CD4-positive, alpha-beta T cell (primary cell): ENCODE measurements around the gene CTSL. TPM values are rescaled to one million over a fixed set of nuclear protein-coding genes. Genes with fewer than 3 reads are reported as not detected.

Source experiments
- ATAC-seq: fragments of 200-7000 bp; cut with Tn5 transposase; one replicate; pipeline ENCODE4 v1.10.0; 2022; ENCODE audit warnings: mild to moderate bottlenecking; ENCODE audit not compliant: poor library complexity
- CTCF ChIA-PET: fragments of 350-600 bp; sonication (Branson Sonifier 250); formaldehyde crosslinking; loops from one replicate; lab custom pipeline; 2021; ENCODE audit warnings: antibody characterized with exemption, inconsistent platforms; lab: Charles Lee
- POLR2A ChIA-PET: fragments of 350-600 bp; sonication (Branson Sonifier 250); formaldehyde crosslinking; loops from one replicate; lab custom pipeline; 2021; ENCODE audit warnings: antibody characterized with exemption, inconsistent platforms; lab: Charles Lee
- DNase-seq, 14 experiments: peaks; one replicate each; pipeline ENCODE4 v3.0.0-alpha.2; 2013 to 2020; ENCODE audit warnings: mixed read lengths in 2 of 14
- H3K27ac ChIP-seq, 2 donors: one replicate each; pipeline versions ENCODE4 v1.5.1 to v1.7.0; 2013; ENCODE audit warnings: low read length in 2 of 2, low read depth in 1 of 2, mild to moderate bottlenecking in 1 of 2
- H3K27me3 ChIP-seq, 2 experiments: 1 replicate in 1 of 2; 2 replicates in 1 of 2; pipeline versions ENCODE4 v1.6.1 to v1.7.0; 2013; ENCODE audit warnings: low read length in 2 of 2, control low read depth in 1 of 2, mild to moderate bottlenecking in 1 of 2, moderate library complexity in 1 of 2; ENCODE audit not compliant: insufficient read depth in 2 of 2, control insufficient read depth in 1 of 2
- H3K36me3 ChIP-seq: one replicate; pipeline ENCODE4 v1.6.1; 2013; ENCODE audit warnings: low read length, control low read depth; ENCODE audit not compliant: insufficient read depth
- H3K4me1 ChIP-seq: one replicate; pipeline ENCODE4 v1.6.1; 2013; ENCODE audit warnings: low read length, control low read depth; ENCODE audit not compliant: insufficient read depth
- H3K4me3 ChIP-seq: one replicate; pipeline ENCODE4 v1.5.1; 2013; ENCODE audit warnings: mild to moderate bottlenecking, low read length, moderate library complexity
- H3K9me3 ChIP-seq, 2 experiments: 1 replicate in 1 of 2; 2 replicates in 1 of 2; pipeline versions ENCODE4 v1.6.1 to v1.7.0; 2013; ENCODE audit warnings: low read length in 2 of 2, mild to moderate bottlenecking in 2 of 2, control low read depth in 1 of 2, moderate library complexity in 1 of 2; ENCODE audit not compliant: control insufficient read depth in 1 of 2, insufficient read depth in 1 of 2
- H3K27ac Mint-ChIP-seq: one replicate; pipeline ENCODE4 v1.8.0; 2020; ENCODE audit warnings: mixed read lengths
- H3K27me3 Mint-ChIP-seq: one replicate; pipeline ENCODE4 v1.8.0; 2021; ENCODE audit warnings: mixed read lengths
- H3K36me3 Mint-ChIP-seq: one replicate; pipeline ENCODE4 v1.8.0; 2021; ENCODE audit warnings: low read depth, mixed read lengths
- H3K4me1 Mint-ChIP-seq: one replicate; pipeline ENCODE4 v1.8.0; 2021; ENCODE audit warnings: low read depth, mixed read lengths
- H3K4me3 Mint-ChIP-seq: one replicate; pipeline ENCODE4 v1.8.0; 2020; ENCODE audit warnings: mild to moderate bottlenecking, mixed read lengths
- H3K9me3 Mint-ChIP-seq: one replicate; pipeline ENCODE4 v1.8.0; 2020; ENCODE audit warnings: mixed read lengths
- CTCF ChIP-seq: fragments of 200-600 bp; IDR thresholded peaks from one replicate; pipeline ENCODE4 v1.8.0; 2022; ENCODE audit warnings: antibody characterized with exemption, mild to moderate bottlenecking
- intact Hi-C, 2 experiments: fragments of 100-400 bp; cut with DNase I in 1 of 2; cut with micrococcal nuclease in 1 of 2; formaldehyde crosslinking; loops; one replicate each; pipeline versions ENCODE4 v1.15.1 to v1.9.0; 2023 to 2025; cut with DNase I, micrococcal nuclease
- total RNA-seq, 174 experiments: library from RNA in 2 of 174; stranded (reverse) in 2 of 174; gene quantifications; one replicate each; pipeline ENCODE4 v1.2.3 and lab custom pipeline; 2021 to 2026

Gene CTSL
- total RNA-seq, 2 experiments from 2014 or later: 7.5 to 7.9 TPM

GRCh38 chr9:87733273-87734052 lies 7.5 kb downstream of the CTSL start:
- POLR2A ChIA-PET: no interaction called here
- H3K4me1 Mint-ChIP-seq: peaks cover 23% of the 10 kb centered on the region
- Histone ChIP-seq H3K4me1 (peaks cover 5% of the 10 kb centered on the region), H3K27ac (no peak overlapping the region), H3K36me3 (peaks cover 4% of the 10 kb centered on the region), H3K4me3 (no peak overlapping the region), H3K9me3 (no peaks in the 10 kb centered on the region), H3K27me3 (no peaks in the 10 kb centered on the region)
- peaks cover 35% of the 10 kb centered on the region for H3K36me3 Mint-ChIP-seq
- CTCF ChIA-PET: no interaction called here
- DNase-seq (no peak), ATAC-seq (no peak)
- H3K27me3 Mint-ChIP-seq: no peaks in the 10 kb centered on the region
- no peak overlapping the region for H3K27ac Mint-ChIP-seq
- TF ChIP-seq CTCF: no peak
- H3K4me3 Mint-ChIP-seq: no peak overlapping the region
- no peaks in the 10 kb centered on the region for H3K9me3 Mint-ChIP-seq
- intact Hi-C loops: no loop called here

- H3K4me1 Mint-ChIP-seq: peaks cover 16% of the 10 kb centered on the region
- intact Hi-C loops: no loop called here
- H3K27me3 Mint-ChIP-seq: no peaks in the 10 kb centered on the region
- ATAC-seq (no peak), DNase-seq (no peak)
- no peak overlapping the region for H3K27ac ChIP-seq
- no peaks in the 10 kb centered on the region for H3K9me3 ChIP-seq
- H3K4me1 ChIP-seq: no peaks in the 10 kb centered on the region
- peaks cover 4% of the 10 kb centered on the region for H3K36me3 ChIP-seq
- H3K9me3 Mint-ChIP-seq: no peaks in the 10 kb centered on the region
- no peaks in the 10 kb centered on the region for H3K27me3 ChIP-seq
- peaks cover 28% of the 10 kb centered on the region for H3K36me3 Mint-ChIP-seq
- no peak overlapping the region for H3K4me3 Mint-ChIP-seq
- H3K27ac Mint-ChIP-seq: no peak overlapping the region
- ChIA-PET CTCF (no interaction called here), POLR2A (interaction anchor here (0.8 kb wide), 1 partner anchor 17 kb away, joined by 3 read pairs; no protein-coding TSS in a partner anchor)
- H3K4me3 ChIP-seq: no peak overlapping the region
- no peak for TF ChIP-seq CTCF
Measured at GRCh38 chr9:87734106-87734505, 8.2 kb downstream of the CTSL start.

GRCh38 chr9:87739546-87739945 lies 13.6 kb downstream of the CTSL start:
- Mint-ChIP-seq H3K27ac (no peak overlapping the region), H3K9me3 (no peaks in the 10 kb centered on the region), H3K36me3 (no peaks in the 10 kb centered on the region), H3K4me3 (no peak overlapping the region), H3K27me3 (no peaks in the 10 kb centered on the region), H3K4me1 (peaks cover 18% of the 10 kb centered on the region)
- ATAC-seq (no peak), DNase-seq (no peak)
- no peaks in the 10 kb centered on the region for H3K36me3 ChIP-seq
- intact Hi-C loops: no loop called here
- ChIA-PET CTCF (no interaction called here), POLR2A (no interaction called here)
- H3K27me3 ChIP-seq: no peaks in the 10 kb centered on the region
- H3K4me1 ChIP-seq: no peaks in the 10 kb centered on the region
- no peak overlapping the region for H3K27ac ChIP-seq
- H3K9me3 ChIP-seq: peaks cover 0 to 3% of the 10 kb centered on the region in 2 experiments
- no peak overlapping the region for H3K4me3 ChIP-seq
- TF ChIP-seq CTCF: no peak
